ENCODE measurements around the gene PPM1J.

The PPM1J gene

DNA sequence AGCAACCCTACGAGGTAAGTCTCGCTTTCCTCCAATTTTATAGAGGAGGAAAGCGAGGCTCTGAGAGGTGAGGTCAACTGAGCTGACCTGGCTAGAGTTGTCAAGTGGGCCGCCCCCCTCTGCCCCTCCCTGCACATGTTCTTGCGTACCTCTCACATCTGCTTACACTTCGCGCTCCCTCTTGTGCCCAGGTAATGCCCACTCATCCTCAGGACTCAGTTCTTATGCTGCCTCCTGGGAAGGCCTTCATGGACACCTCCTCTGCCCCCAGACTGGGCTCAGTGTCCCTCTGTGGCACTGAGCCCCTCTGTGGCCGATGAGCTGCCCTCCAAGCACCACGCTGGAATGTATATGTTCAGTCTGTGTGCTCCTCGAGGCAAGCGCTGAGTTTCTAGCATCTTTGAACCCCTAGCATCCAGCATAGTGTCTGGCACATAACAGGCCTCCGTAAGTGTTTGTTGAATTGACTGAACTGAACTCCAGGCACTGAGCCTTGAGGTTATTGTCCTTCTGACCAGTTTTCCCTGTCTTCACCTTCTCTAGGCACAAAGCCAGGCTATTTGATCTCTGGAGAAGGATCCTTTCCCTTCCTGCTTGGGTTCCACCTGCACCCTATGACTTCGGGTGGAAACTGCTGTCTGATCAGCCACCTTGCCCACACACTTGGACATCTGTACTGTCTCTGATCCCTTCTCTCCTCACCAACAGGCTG is 27.2 kb downstream of the PPM1J start:
- no peak for DNase-seq

DNA sequence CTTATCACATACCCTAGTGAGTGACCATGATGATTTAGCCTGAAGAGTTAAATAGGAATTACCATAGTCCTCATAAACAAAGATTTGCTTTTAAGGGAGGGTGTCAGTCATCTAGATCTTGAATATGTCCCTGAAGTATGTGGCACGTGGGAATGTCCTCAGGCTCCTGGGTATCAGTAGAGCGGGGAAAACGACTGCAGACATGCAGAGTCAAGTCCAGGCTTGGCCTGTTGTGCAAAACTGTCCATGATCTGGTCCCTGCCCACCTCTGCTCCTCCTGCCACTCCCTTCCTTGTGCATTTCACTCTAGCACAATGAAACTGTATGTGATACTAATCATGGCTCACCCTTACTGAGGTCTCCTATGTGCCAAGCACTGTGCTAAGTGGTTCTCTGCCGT is 27.8 kb downstream of the PPM1J start:
- no peak for DNase-seq

DNA sequence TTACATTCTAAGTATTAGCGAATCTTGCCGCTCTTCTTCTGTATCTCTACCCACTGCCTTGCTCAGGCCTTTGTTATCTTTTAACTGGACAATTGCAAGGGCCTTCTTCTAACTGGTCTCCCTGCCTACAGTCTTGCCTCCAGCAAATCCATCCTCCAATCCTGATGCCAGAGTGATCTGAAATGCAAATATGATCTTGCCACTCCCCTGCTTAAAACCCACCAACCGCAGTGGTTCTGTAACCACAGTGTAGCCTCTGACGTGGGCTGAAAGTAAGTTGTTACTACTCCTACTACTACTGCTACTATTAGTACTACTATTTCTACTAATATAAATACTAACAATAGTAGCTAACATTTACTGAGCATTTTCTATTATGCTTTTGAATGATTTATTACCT is 28.3 kb downstream of the PPM1J start:
- DNase-seq = no peak

DNA sequence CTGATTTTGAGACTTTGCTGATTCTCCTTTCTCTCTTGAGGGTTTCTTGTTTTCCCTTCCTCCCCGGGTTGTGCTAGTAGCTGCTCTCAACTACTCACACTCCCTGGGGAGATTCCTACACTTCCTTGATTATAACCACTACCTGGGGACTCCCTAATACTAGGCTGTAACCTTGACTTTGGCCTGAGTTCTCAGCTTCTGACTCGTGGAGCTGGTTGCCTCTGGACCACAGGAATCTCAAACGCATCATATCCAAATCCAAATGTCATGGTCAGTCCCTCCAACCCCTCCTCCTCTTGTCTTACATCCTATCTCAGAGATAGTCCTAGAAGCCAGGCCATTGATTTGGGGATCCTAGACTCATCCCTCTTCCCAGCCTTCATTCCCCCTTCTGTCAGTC is 28.7 kb downstream of the PPM1J start:
- DNase-seq = no peak

DNA sequence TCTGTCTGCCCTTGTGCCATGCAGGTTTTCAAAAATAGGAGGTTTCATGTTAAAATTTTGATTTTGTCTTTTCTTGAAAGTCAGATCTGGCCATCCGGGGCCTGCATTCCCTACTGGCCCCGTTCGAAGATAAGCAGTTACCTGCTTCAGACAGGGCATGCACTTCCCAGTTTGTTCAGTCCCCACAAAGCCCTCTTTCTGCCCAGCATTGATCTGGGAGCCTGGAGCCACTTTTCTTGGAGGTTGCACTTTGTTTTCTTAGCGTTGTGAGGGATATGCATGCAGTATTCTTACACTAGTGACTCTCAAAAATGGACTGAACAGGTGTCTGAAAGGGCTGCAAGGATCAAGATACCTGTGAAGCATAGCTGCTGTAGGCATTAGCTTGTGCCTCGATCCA is 29.2 kb downstream of the PPM1J start:
- DNase-seq = no peak

DNA sequence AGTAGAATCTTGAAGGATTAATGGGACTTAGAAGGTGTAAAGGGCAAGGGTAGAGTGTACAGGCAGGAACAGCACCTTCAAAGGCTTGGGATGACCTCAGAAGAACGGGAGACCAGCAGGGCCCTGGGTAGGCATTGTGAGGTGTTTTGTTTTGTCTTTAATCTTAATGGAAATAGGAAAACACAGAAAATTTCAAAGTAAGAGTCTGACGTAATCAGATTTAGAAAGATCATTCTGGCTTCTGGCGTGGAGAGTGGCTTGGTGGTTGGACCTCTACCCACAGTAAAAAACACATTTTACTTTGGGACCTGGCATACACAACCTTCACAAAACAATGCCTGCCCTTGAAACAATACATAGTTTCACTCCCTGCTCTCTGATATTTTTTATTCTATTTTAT is 36.5 kb downstream of the PPM1J start:
- no peak for DNase-seq

DNA sequence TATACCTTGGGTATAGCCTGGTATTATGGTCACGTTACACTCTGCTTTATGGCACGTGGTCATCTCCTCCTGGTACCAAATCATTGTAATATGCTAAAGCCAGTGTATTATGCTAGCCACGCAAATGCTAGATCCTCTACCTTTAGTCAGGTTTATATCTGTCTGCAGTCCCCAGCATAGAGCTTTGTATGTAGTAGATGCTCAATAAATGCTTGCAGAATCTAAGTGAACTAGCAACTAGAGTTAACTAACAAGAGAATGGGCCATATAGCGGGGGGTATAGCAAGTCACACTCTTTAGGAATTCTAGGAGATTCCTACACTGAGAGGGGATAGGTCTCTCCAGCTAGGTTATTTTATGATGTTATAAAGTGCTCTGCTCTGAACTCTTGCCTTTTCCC is 37.6 kb downstream of the PPM1J start:
- DNase-seq = no peak

DNA sequence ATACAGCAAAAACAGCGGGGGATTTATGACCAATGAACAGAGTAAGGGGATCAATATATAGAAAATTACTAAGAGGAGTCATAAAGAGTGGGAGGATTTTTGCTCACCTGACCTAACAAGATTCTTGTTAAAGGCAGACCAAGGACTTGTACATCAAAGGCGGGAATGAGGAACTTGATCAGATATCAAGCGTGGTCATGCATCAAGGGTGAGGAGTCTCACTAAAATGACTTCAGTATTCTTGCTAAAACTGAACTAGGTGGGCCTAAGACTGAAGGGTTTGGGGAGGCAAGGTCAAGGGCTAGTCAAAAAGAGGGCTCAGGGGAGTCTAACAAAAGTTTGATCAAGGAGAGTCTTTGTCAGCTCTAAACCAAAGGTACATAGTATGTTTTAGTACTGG is 38.6 kb downstream of the PPM1J start:
- no peak for DNase-seq

DNA sequence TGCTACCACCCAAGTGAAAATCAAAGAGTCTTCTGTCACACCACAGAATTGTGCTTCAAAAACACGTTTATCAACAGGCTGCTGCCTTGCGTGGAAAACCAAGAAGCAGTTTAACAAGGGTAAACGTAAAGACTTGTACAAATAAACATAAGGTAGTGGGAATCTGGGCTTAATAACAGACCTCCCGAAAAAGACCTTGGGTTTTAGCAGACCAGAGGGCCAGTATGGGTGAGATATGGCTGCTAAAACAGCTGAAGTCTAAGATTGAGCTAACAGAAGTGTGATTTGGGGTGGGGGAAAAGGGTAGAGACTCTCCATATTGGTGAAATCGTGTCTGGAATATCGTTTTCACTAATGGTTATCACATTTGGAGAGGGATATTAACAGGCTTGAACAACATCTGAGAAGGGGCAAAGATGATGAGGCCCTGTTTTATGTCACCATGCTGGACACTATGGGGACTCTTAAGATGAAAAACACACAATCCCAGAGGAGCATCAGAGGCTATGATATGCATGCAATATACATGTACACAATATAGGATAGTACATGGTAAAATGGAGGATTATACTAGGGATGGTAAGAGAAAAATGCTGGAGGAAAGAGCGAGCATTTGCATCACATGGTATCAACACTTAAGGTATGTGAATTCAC is 39.3 kb downstream of the PPM1J start:
- no peak for DNase-seq

DNA sequence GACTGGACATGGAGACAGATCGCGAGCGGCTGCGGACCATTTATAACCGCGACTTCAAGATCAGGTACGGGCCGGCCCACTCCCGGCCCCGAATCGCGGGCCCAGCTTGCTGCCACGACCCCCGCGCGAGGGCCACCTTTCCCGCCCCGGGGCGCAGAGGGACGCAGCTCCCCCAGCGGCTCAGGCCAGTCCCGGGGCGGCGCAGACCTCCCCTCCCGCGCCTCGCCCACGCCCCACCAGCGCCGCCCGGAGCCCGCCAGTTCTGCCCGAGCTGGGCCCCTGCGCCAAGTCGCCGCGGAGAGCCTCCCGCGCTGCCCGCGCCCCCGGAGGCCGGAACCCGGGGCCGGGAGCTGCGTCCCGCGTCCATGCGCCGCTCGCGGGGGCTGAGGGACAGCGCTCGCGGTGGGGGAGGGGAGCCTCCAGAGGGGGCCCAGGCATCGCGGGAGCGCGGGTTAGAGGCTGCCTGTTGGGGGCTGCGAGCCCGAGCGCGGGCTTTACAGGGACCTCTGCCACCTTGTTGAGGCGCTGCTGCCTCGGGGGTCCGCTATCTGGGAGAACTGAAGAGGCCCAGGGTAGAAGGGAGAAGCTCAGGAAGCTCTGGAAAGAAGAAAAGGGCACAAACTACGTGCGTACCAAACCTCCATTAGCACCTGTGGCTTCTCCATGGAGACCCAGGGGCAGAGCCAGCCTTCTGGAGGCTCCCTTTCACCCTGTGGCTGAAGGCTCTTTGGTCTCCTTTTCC is 40.0 kb downstream of the PPM1J start:
- no peak for DNase-seq

DNA sequence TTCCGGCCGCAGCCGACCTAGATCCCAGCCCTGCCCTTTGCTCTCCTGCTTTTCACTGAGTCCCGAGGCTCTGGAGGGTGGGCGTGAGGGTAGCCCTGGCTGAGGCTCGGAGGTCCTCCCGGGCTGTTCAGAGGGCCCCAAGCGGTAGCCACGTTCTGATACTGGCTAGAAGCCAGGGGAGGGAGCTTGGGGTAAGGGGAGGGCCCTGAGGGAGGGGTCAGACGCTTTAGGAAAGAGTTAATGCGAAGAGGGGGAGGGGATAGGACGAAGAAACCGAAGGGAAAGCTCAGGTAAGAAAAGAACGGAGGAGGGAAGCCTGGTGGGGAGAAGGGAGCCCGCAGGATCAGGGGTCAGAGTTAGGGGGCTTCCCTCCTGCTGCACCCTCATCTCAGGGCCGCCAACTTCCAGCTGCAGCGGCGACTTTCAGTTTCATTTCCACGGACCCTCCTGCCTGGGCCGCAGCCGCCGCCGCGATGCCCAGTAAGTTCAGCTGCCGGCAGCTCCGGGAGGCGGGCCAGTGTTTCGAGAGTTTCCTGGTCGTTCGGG is 40.6 kb downstream of the PPM1J start, which contains the start of gene MOV10:
TSS of gene MOV10 (plus strand) at position 220 of the 546 bp plus-strand sequence. CDS start at position 474, 254 bp downstream.
- peak; percentile 36 to 38 for DNase-seq

DNA sequence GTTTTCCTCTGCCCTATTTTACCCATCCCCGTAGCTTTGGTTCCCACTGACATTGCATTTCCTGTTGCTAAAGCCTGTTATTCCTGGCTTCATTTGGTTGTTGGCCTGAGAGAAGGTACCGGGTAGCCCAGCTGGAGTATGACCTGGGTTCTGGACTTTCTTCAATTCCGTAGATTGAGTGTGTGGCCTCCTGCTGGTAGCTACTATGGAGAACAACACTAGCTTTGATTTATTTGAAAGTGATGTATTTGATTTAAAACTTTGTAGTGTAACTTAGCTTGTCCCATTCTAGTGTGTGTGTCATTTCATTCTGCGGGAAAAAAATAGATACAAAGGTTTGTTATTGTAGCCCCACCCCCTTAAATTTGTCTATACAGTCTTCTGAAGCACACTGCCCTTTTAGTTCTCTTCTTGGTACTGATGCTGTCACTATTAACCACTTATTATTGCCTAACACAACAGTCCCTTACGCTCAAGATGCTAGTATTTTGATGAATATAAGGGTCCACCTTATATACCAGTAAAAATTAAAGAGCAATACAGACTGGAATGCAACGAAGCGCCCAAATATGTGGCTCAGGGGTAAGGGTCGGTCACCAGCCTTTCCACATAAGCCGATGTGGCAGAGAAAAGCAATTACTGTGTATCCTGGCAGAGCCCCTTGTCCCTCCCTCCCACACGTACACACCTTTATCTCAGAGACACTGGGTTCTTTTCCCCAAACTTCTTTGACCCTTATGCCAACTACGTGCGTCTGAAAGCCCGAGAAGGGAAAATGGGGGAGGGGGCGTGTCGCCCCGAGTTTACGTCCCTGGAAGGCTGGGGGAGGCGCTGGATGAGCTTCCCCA is 41.3 kb downstream of the PPM1J start:
- DNase-seq = peak; percentile 32 to 52

DNA sequence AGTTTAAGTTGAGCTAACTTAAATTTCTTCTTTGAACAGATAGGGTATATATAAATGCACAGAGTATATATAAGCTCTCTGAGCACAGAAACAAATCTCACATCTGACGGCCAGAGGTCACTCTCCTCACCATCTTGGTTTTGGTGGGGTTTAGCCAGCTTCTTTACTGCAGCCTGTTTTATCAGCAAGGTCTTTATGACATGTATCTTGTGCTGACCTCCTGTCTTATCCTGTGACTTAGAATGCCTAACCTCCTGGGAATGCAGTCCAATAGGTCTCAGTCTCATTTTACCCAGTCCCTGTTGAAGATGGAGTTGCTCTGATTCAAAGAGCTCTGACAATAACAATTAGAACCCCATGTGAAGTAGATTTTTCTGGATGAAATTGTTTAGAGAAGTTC is 42.3 kb downstream of the PPM1J start:
- DNase-seq = no peak

DNA sequence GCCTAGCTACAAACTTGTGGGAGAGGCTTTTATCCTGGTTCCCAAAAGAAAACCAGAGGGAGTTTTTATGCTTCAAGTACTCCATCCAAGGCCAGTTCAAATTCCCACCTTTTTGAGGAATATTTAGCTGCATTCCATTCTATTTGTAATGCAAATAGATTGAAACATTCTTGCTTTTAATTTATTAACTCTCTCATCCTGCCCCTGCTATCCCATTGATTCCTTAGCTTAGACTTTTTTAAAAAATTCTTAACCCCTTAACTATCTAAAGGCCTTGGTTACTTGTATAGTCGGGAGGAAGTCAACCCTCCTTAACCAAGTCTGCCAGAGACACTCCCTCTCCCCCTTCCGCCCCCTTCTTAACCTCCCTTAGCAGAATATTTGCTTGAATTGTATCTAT is 43.1 kb downstream of the PPM1J start:
- no peak for DNase-seq

DNA sequence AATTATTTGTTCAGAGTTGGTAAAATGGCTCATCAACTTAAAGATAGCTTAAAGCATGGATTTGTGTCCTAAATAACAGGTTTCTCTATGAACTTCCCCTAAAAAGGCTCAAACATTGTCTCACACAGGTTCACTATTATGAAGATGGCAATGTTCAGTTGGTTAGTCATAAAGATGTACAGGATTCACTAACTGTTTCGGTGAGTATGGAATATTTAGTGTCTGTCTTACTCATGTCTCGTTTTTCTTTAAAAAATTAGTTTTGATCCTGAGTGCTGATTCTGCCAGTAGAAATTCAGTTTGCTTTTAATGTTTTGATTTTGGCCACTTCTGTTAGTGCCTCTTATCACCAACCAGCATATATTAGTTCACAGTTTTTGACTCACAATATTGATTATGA is 48.2 kb downstream of the PPM1J start:
- DNase-seq = no peak

DNA sequence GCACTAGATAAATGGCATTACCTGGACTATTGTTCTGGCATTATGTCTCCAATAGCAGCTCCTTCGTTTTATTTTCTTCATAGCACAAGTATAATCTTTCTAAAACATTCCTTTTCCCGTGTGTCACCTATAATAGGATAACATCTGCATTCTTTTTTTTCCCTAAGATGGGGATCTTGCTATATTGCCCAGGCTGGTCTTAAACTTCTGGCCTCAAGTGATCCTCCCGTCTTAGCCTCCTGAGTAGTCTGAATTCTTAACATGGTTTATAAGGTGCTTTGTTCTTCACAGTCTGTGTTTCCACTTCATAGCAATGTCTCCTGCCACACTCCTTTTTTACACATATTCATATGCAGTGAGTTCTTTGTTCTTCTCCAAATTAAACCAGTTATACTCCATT is 49.3 kb downstream of the PPM1J start:
- DNase-seq = no peak

All from AML-193 (cell line).